Measurements from ENCODE around the gene SGSH.

The SGSH gene

DNA sequence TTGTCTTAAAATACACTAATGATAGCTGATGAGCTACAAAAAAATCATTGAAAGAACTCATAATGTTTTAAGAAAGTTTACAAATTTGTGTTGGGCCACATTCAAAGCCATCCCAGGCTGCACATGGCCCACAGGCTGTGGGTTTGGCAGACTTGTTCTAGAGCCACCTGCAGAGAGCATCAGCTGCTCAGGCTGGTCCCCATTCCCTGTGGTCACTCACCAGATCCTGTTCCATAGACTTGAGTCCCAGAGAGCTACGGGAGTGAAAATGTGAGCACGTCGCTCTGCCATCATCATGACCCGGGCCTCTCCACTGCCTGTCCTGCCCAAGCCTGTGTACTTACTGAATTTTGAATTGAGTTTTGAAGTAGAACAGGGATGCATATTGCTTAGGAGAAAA lies 7.0 kb upstream of the SGSH start:
- no peak for DNase-seq (ENCODE audit: low read depth in 2 of 2)

DNA sequence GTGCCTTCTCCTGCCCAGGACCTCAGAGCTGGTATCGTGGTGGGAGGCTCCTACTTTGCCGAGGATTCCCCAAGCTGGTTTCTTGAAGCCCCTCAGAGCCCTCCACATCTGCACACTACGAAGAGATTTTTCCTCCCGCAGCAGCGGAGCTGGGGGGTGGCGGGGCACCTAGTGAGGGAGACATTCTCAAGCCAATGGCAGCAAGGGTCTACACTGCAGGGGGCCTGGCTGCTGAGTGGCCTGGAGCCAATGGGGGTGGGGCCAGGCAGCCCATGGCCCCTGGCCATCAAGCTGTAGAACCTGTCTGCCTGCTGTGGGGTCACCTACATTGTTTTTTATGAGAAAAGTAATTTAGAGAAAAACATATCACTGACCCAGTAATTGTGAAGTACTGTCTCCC lies 5.1 kb upstream of the SGSH start:
- no peak for DNase-seq (ENCODE audit: low read depth in 2 of 2)

GRCh38 chr17:80224683-80225082 lies 4.5 kb upstream of the SGSH start:
- DNase-seq (ENCODE audit: low read depth in 2 of 2), result no peak

GRCh38 chr17:80223838-80224497 lies 3.8 kb upstream of the SGSH start:
- no peak for DNase-seq (ENCODE audit: low read depth in 2 of 2)

- no peak for DNase-seq (ENCODE audit: low read depth in 2 of 2)
Observed at GRCh38 chr17:80223142-80223815, 3.1 kb upstream of the SGSH start.

DNA sequence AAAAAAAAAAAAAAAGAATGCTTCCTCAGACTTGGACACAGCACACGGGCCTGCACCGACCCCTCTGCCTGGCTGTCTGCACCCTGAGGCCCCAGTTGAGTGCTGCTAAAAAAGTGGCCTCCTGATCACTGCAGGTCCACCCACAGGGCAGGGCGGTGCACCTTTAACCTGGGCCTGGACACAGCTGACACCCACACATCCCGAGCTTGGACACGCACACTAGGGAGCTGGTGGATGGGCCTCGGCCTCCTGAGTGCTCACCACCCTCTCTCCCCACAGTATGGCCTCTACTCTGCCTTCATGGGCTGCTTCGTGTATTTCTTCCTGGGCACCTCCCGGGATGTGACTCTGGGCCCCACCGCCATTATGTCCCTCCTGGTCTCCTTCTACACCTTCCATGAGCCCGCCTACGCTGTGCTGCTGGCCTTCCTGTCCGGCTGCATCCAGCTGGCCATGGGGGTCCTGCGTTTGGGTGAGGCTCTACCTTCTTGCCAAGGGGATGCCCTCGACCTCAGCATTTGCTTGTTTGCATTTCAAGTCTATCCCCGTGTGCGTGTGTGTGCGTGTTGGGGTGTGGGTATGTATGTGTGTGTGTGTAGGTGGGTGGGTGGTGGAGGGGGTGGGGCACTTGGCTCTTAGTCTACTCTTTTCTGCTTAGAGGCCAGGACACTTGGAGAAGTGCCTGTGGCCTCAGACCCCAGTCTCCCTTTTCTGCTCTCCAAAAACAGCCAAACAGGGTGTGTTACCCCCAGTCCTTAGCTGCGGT lies 2.4 kb upstream of the SGSH start:
- DNase-seq (ENCODE audit: low read depth in 2 of 2), result no peak

DNA sequence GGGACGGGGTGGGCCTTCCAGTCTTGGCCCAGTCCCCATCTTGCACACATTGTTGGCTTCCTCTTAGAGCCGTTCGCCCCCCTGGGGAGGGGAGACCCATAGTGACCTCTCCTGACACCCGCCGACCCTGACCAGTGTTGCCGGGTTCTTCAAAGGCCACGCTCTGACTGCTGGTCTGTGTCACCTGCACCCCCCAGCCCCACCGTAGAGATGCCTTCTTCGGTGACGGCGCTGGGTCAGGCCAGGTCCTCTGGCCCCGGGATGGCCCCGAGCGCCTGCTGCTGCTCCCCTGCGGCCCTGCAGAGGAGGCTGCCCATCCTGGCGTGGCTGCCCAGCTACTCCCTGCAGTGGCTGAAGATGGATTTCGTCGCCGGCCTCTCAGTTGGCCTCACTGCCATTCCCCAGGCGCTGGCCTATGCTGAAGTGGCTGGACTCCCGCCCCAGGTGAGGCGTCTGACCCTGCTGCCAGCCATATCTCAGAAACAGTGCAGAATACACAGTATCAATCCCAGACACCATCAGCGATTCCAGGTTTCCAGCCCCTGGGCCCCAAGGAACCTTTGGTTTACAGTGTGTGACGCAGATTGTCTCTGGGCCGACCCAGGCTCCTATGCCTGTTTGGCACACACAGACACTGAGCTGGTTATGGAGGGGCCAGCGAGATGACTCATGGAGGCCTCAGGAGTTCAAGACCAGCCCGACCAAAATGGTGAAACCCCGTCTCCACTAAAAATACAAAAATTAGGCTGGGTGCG lies 1.4 kb upstream of the SGSH start:
- no peak for DNase-seq (ENCODE audit: low read depth in 2 of 2)

DNA sequence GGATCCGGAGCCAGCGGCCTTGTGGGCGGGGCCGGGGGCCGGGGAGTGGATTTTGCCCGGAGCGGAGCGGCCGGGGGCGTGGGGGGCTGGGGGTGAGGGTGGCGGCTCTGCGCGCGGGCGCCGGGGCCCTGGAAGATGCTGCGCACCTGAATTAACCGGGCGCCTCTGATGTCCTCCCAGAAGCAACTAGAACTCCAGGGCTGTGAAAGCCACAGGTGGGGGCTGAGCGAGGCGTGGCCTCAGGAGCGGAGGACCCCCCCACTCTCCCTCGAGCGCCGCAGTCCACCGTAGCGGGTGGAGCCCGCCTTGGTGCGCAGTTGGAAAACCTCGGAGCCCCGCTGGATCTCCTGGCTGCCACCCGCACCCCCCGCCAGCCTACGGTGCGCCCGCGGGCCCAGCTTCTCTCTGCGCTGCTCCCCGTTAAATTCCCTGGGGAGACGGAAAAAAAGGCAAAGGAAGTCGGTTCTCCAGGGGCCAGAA lies 643 bp upstream of the SGSH start:
- no peak for DNase-seq (ENCODE audit: low read depth in 2 of 2)

DNA sequence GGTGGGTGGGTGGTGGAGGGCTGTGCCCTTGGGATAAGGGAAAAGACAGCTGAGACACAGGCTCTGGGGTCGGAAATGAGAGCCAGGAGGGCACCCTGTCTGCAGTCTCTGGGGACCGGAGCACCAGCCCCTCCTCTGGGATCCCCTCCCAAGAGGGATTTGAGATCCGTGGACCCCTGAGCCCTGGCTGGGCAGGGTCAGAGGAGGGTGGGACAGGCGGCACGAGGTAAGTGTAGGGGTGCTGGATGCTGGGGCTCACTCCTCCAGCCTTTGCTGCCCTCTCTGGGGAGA lies 425 bp downstream of the SGSH start:
- DNase-seq (ENCODE audit: low read depth in 2 of 2), result no peak

- peak; percentile 79 to 90 for DNase-seq (ENCODE audit: low read depth in 2 of 2)
Observed at GRCh38 chr17:80219013-80219762, 945 bp downstream of the SGSH start.

DNA sequence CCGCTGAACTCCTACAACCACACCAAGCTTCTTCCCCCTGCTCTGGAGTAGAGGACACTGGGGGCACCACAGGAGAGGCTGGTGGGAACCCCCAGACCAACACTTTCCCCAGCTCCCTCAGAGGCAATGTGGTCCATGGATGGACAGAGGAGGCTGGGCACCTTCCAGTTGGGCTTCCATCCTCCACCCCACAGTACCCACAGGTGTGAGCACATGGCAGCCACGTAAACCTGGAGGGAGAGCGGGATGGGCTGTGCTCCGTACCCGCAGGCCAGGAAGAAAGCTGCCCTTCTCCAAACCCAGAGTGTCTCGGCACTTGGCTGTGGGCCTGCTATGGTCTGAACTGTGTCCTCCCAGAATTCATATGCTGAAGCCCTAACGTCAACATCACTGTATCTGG lies 1.7 kb downstream of the SGSH start:
- no peak for DNase-seq (ENCODE audit: low read depth in 2 of 2)

DNA sequence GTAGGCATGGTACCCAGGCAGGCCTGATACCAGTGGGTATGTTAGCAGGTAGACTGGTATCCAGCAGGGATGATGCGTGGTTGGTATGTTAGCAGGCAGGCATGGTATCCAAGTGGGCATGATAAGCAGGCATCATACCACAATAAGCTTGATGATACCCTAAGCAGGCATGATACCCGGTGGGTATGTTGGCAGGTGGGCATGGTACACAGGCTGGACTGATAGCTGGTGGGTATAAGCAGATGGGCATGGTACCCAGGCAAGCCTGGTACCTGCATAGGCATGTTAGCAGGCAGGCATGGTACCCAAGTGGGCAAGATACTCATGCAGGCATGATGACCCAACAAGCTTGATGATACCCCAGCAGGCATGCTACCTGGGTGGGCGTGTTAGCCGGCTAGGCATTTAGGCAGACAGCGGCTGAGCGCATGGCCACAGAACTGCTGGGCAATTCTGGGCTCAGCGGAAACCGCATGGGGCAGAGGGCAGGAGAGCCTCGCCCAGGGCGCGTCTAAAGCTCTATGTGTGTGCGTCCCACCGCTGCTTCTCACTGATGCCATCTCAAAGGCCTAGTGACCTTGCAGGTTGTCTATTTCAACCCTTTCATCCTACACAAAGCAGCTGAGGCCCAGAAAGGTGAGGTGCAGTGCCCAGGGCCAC lies 2.3 kb downstream of the SGSH start:
- no peak for DNase-seq (ENCODE audit: low read depth in 2 of 2)

DNA sequence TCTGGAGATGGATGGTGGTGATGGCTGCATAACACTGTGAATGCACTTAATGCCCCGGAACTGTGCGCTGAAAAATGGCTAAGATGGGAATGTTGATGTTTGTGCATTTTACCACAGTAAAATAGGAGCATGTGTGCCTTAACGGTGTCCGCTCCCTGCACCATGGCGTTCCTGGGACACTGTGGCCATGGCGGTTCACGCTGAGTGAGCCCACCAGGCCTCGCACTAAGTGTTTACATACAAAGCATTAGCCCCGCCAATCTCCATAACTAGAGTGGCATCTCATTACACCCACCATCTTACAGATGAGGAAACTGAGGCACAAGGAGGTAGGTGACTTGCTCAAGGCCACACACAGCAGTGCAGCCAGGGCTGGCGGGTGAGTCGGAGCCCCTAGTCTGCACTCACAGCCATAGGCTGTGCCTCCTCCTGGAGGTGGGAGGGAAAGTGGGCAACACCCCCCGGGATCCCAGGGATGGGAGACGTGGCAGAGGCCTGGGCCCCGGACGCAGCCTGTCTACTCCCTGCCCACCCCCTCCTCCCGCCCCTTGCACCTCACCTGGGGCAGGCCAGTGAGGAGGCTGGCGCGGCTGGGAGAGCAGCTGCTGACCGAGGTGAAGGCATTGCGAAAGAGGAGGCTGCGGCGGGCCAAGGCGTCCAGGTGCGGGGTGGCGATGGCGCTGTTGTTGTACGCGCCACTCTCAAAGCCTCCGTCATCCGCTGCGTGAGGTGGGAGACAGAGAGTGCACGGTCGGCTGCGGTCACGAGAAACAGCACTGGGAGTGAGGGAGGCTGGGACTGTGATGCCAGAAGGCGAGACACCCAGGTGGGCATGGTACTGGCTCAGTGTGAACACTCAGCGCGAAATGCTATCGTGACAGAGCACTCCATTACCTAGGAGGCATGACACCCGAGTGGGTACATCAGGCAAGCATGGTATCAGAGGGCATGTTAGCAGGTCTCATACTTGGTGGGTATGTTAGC lies 3.4 kb downstream of the SGSH start:
- no peak for DNase-seq (ENCODE audit: low read depth in 2 of 2)

DNA sequence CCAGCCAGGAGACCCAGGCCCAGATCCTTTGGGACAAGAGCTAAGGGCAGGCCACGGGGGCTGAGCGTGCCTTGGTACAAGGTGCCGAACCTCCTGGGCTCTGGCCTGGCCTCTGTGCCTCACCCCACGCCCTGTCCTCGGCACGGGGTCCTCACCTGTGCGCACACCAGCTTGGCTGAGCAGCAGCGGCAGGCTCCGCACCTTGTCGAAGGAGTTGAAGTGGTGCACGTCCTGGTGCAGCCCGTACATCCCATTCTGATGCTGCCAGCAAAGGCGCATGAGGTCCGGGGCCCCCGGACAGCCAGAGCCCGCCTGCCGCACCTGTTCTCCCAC lies 5.3 kb downstream of the SGSH start:
- no peak for DNase-seq (ENCODE audit: low read depth in 2 of 2)

DNA sequence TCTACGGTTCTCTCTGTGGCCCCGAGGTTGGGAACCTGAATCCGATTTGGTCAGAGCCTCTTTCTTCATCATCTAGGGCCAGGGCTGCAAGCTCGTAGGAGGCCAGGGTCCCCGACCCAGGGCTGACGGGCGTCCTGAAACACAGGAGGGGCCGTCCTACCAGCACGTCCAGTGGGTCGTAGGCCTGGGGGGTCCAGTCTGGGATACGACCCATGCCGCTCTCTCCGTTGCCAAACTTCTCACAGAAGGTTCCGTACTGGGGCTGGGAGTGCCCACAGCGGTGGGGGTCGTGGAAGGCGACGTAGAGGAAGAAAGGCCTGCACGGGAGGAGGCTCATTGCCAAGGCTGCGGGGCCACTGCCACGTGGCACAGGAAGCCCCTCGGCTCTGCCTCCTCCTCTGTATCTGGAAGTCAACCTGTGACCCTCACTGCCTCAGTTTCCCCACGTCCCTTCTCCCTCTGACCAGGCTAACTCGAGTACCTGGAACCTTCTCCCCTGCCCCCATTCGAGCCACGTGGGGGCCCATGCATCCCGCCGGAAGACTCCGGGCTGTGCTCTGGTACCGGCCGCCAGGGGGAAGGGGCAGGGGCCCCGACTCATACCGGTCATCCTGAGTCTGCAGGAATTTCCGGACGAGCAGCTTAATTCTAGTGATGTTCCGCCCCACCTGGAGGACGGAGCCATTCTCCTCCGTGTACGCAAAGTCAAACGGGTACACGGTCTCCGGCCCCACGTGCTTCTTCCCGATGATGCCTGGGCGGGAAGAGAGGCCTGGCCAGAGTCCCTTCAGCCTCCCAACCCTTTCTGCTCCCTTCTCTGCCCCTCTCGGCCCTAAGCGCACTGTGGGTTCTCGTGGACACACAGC lies 5.9 kb downstream of the SGSH start:
- DNase-seq (ENCODE audit: low read depth in 2 of 2), result no peak

DNA sequence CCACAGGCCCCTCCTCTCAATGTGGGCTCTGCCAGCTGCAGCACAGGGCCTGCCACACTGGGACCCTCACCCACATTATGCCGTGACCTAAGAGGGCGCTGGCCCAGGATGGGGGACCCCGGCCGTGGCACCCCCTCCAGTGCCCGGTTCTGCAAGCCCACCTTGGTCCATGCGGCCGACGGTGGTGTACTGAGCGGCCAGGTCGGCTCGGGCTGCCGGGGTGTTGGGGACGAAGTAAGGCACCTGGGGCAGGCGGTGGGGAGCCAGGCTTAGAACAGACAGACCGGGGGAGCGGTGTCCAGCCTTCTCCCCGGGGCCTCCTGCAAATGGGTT lies 6.5 kb downstream of the SGSH start:
- no peak for DNase-seq (ENCODE audit: low read depth in 2 of 2)

DNA sequence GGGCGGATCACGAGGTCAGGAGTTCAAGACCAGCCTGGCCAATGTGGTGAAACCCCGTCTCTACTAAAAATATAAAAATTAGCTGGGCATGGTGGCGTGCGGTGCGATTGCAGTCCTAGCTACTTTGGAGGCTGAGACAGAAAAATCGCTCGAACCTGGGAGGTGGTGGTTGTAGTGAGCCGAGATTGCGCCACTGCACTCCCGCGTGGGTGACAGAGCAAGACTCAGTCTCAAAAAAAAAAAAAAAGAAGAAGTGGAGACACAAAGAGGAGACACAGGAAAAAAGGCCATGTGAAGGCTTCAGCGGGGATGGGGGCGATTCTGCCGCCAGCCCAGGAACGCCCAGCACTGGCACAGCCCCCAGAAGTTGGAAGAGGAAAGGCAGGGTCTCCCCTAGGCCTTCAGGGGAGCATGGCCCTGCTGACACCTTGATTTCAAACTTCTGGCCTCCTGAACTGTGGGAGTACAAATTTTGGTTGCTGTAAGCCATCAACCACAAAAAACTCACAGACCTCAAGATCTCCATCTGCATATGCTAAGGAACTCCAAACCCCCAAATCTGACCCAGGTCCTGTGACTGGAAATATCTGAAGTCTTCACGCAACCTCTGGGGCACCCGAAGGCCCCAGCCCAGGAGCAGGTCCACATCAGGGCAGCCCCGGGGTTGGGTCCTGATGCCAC lies 7.0 kb downstream of the SGSH start:
- no peak for DNase-seq (ENCODE audit: low read depth in 2 of 2)

DNA sequence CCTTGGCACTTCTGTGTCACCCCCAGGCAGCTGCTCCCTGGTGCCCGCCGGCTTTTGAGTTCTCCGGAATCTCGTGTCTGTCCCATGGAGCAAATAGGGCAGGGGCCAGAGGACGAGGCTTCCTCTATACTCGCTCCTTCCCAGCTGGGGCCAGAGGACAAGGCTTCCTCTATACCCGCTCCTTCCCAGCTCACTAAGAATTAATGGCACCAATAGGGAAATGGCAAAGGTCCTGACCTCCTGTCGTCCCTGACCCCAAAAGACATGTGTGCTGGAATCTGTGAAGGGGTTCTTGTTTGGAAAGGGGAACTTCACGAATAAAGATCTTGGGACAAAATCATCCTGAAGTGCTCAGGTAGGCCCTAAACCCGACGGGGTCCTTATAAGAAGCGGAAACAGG lies 7.6 kb downstream of the SGSH start:
- no peak for DNase-seq (ENCODE audit: low read depth in 2 of 2)

- DNase-seq (ENCODE audit: low read depth in 2 of 2), result no peak
Observed at GRCh38 chr17:80212109-80212508, 8.0 kb downstream of the SGSH start.

All from stimulated activated CD8-positive, alpha-beta memory T cell treated with anti-CD3 and anti-CD28 coated beads, Interleukin-2, amount 100 ng/mL, for 48 hours (primary cell).